HCT116 (cell line): ENCODE results near the gene LRRN3. TPM values are rescaled to one million over a fixed set of nuclear protein-coding genes. Genes with fewer than 3 reads are reported as not detected.

ENCODE experiments used
- ATAC-seq: fragments of 200-7000 bp; cut with Tn5 transposase; 2 replicates; pipeline ENCODE4 v1.9.1; 2020; ENCODE audit warnings: mild to moderate bottlenecking, moderate library complexity
- BruUV-seq: library from RNA; stranded (reverse); fragments of 400-500 nt; replicated peaks from 2 replicates; lab custom pipeline; 2021; lab: Mats Ljungman, UMichigan
- CTCF ChIA-PET: fragments of 300-600 bp; sonication (Branson Sonifier 250); formaldehyde crosslinking; loops from one replicate; lab custom pipeline; 2021; ENCODE audit warnings: antibody characterized with exemption; lab: Charles Lee
- POLR2A ChIA-PET: fragments of 300-600, 350-600 bp; sonication (Branson Sonifier 250); formaldehyde crosslinking; loops from one replicate; lab custom pipeline; 2021; ENCODE audit warnings: antibody characterized with exemption; lab: Charles Lee
- RAD21 ChIA-PET, 2 experiments: fragments of 300-600 bp; sonication (Branson Sonifier 250); formaldehyde crosslinking; loops; one replicate each; lab custom pipeline; 2023; ENCODE audit warnings: low total read pairs in 2 of 2; ENCODE audit not compliant: uncharacterized antibody in 2 of 2, unreplicated experiment in 2 of 2, low non-redundant PET in 1 of 2; lab: Charles Lee
- DNase-seq: peaks from one replicate; pipeline ENCODE4 v3.0.0-alpha.2; 2010; ENCODE audit warnings: low read depth, low spot score
- H2AFZ ChIP-seq: fragments of 200-600 bp; shearing (Covaris generic), sonication (generic); 2 replicates; pipeline ENCODE4 v1.6.1; 2017; ENCODE audit warnings: low read depth, mixed run types, mixed read lengths, antibody characterized with exemption, low read length; ENCODE audit not compliant: poor library complexity, severe bottlenecking
- H3K27ac ChIP-seq: 2 replicates; pipeline ENCODE4 v1.5.1; 2012; ENCODE audit warnings: low read depth, low read length
- H3K27me3 ChIP-seq: fragments of 200-600 bp; sonication (generic); 2 replicates; pipeline ENCODE4 v1.6.1; 2016; ENCODE audit warnings: mixed run types, low read length, mixed read lengths; ENCODE audit not compliant: insufficient read depth
- H3K36me3 ChIP-seq, 2 experiments: fragments of 200-500 bp in 1 of 2; fragments of 200-600 bp in 1 of 2; sonication (Bioruptor generic) in 1 of 2; sonication (generic) in 1 of 2; 2 replicates each; pipeline versions ENCODE4 v1.5.1 to v1.6.1; 2014 to 2016; ENCODE audit warnings: low read length in 2 of 2, inconsistent platforms in 1 of 2, mixed read lengths in 1 of 2, mixed run types in 1 of 2; ENCODE audit not compliant: insufficient read depth in 2 of 2, control insufficient read depth in 1 of 2
- H3K4me1 ChIP-seq, 2 experiments: fragments of 200-600 bp in 1 of 2; sonication (generic) in 1 of 2; 2 replicates each; pipeline versions ENCODE4 v1.5.1 to v1.6.1; 2012 to 2017; ENCODE audit warnings: low read length in 2 of 2, inconsistent platforms in 1 of 2, mild to moderate bottlenecking in 1 of 2, mixed read lengths in 1 of 2, mixed run types in 1 of 2, moderate library complexity in 1 of 2; ENCODE audit not compliant: insufficient read depth in 2 of 2, control insufficient read depth in 1 of 2
- H3K4me2 ChIP-seq: fragments of 200-600 bp; sonication (generic); 2 replicates; pipeline ENCODE4 v1.6.1; 2017; ENCODE audit warnings: mixed run types, low read length, mixed read lengths
- H3K4me3 ChIP-seq, 2 experiments: fragments of 200-600 bp in 1 of 2; sonication (generic) in 1 of 2; replicated peaks in 1 of 2; 2 replicates each; pipeline ENCODE4 v1.5.1; 2011 to 2016; ENCODE audit warnings: low read length in 2 of 2, control low read depth in 1 of 2, low read depth in 1 of 2, mild to moderate bottlenecking in 1 of 2, mixed read lengths in 1 of 2, mixed run types in 1 of 2
- H3K79me2 ChIP-seq: fragments of 200-600 bp; sonication (generic); 2 replicates; pipeline ENCODE4 v1.6.1; 2017; ENCODE audit warnings: mild to moderate bottlenecking, mixed run types, low read length, moderate library complexity, mixed read lengths; ENCODE audit not compliant: insufficient read depth
- H3K9ac ChIP-seq: fragments of 200-600 bp; sonication (generic); 2 replicates; pipeline ENCODE4 v1.6.1; 2016; ENCODE audit warnings: low read length, mixed read lengths
- H3K9me2 ChIP-seq: fragments of 200-600 bp; sonication (generic), shearing (Covaris generic); 2 replicates; pipeline ENCODE4 v1.6.1; 2017; ENCODE audit warnings: mixed run types, mild to moderate bottlenecking, moderate library complexity; ENCODE audit not compliant: insufficient read depth
- H3K9me3 ChIP-seq, 2 experiments: fragments of 200-500 bp in 1 of 2; fragments of 200-600 bp in 1 of 2; sonication (Bioruptor generic) in 1 of 2; sonication (generic) in 1 of 2; 2 replicates each; pipeline ENCODE4 v1.6.1; 2014 to 2017; ENCODE audit warnings: low read length in 2 of 2, mixed read lengths in 2 of 2, inconsistent platforms in 1 of 2, low read depth in 1 of 2, mild to moderate bottlenecking in 1 of 2, mixed run types in 1 of 2, moderate library complexity in 1 of 2; ENCODE audit not compliant: control insufficient read depth in 1 of 2, insufficient read depth in 1 of 2
- H4K20me1 ChIP-seq: fragments of 200-600 bp; sonication (generic), shearing (Covaris generic); 2 replicates; pipeline ENCODE4 v1.6.1; 2017; ENCODE audit warnings: mixed run types, mild to moderate bottlenecking, moderate library complexity; ENCODE audit not compliant: insufficient read depth
- ATF3 ChIP-seq: IDR thresholded peaks from 2 replicates; pipeline ENCODE4 v1.6.1; 2012
- CBX3 ChIP-seq: IDR thresholded peaks from 2 replicates; pipeline ENCODE4 v1.6.1; 2012; ENCODE audit warnings: low read depth
- CEBPB ChIP-seq: IDR thresholded peaks from 2 replicates; pipeline ENCODE4 v1.6.1; 2012; ENCODE audit warnings: low read depth
- CTCF ChIP-seq, 3 experiments: fragments of 200-600 bp in 1 of 3; sonication (generic) in 1 of 3; IDR thresholded peaks in 2 of 3; conservative IDR thresholded peaks in 1 of 3; 2 replicates each; pipeline ENCODE4 v1.5.1; 2012 to 2017; ENCODE audit warnings: low read depth in 2 of 3, low read length in 2 of 3, antibody characterized with exemption in 1 of 3, borderline replicate concordance in 1 of 3, control low read depth in 1 of 3, mild to moderate bottlenecking in 1 of 3, mixed read lengths in 1 of 3, mixed run types in 1 of 3, moderate library complexity in 1 of 3; ENCODE audit not compliant: insufficient read depth in 1 of 3
- EGR1 ChIP-seq: IDR thresholded peaks from 2 replicates; pipeline ENCODE4 v1.6.1; 2012; ENCODE audit warnings: low read depth
- EZH2 ChIP-seq: fragments of 200-600 bp; sonication (generic); IDR thresholded peaks from 2 replicates; pipeline ENCODE4 v1.6.1; 2017; ENCODE audit warnings: antibody characterized with exemption, mixed run types
- FOSL1 ChIP-seq: IDR thresholded peaks from 2 replicates; pipeline ENCODE4 v1.6.1; 2012; ENCODE audit warnings: low read depth
- JUND ChIP-seq: IDR thresholded peaks from 2 replicates; pipeline ENCODE4 v1.6.1; 2012
- MAX ChIP-seq: IDR thresholded peaks from 2 replicates; pipeline ENCODE4 v1.6.1; 2012
- POLR2A ChIP-seq: IDR thresholded peaks from 2 replicates; pipeline ENCODE4 v1.7.0; 2011; ENCODE audit warnings: borderline replicate concordance; ENCODE audit not compliant: insufficient read depth, insufficient read length; ENCODE audit errors: extremely low read depth
- SP1 ChIP-seq: IDR thresholded peaks from 2 replicates; pipeline ENCODE4 v1.6.1; 2012; ENCODE audit warnings: low read depth
- TCF7L2 ChIP-seq: IDR thresholded peaks from 2 replicates; pipeline ENCODE4 v1.7.0; 2011; ENCODE audit warnings: borderline replicate concordance, inconsistent platforms; ENCODE audit not compliant: insufficient read depth, insufficient read length; ENCODE audit errors: extremely low read depth
- ZBTB33 ChIP-seq: IDR thresholded peaks from 2 replicates; pipeline ENCODE4 v1.6.1; 2011; ENCODE audit warnings: mild to moderate bottlenecking, low read length, moderate library complexity; ENCODE audit not compliant: insufficient replicate concordance; ENCODE audit errors: extremely low read depth
- ZNF274 ChIP-seq: fragments of 200-500 bp; sonication (Bioruptor generic); IDR thresholded peaks from 2 replicates; pipeline ENCODE4 v1.6.1; 2014; ENCODE audit warnings: mild to moderate bottlenecking, low read depth, low read length, inconsistent platforms
- intact Hi-C: fragments of 100-400 bp; cut with micrococcal nuclease; formaldehyde crosslinking; loops from 2 replicates; pipeline ENCODE4 v1.10.0; 2022
- total RNA-seq: library from RNA; stranded (reverse); gene quantifications from one replicate; pipeline ENCODE4 v1.2.1, GENCODE V29; 2021; ENCODE audit not compliant: unreplicated experiment

The LRRN3 gene
- total RNA-seq, 1 experiment from 2014 or later = 0.07 TPM

- no TSS peak for BruUV-seq
- Histone ChIP-seq H3K9ac (no peak overlapping the region), H3K36me3 (no peaks in the 10 kb centered on the region), H3K9me2 (no peaks in the 10 kb centered on the region), H3K27me3 (no peaks in the 10 kb centered on the region), H3K9me3 (no peaks in the 10 kb centered on the region), H3K4me1 (no peaks in the 10 kb centered on the region), H3K27ac (no peak overlapping the region), H2AFZ (no peak overlapping the region), H3K4me2 (no peak overlapping the region), H3K4me3 (no peak overlapping the region), H4K20me1 (no peaks in the 10 kb centered on the region), H3K79me2 (no peaks in the 10 kb centered on the region)
- no peak for TF ChIP-seq ZBTB33
- no peak for TF ChIP-seq CEBPB
- TF ChIP-seq EZH2 = no peak
- TF ChIP-seq POLR2A = no peak
- no peak for TF ChIP-seq TCF7L2
- no peak for TF ChIP-seq SP1
- no peak for TF ChIP-seq ATF3
- ATAC-seq = no peak
- CTCF ChIA-PET = no interaction called here
- POLR2A ChIA-PET = no interaction called here
- intact Hi-C loops = no loop called here
- no peak for DNase-seq
- RAD21 ChIA-PET = no interaction called here
Observed at GRCh38 chr7:111105269-111105668, 14.3 kb downstream of the LRRN3 start.

- H3K79me2 ChIP-seq = no peaks in the 10 kb centered on the region
- BruUV-seq = no TSS peak
- no peak overlapping the region for H3K4me2 ChIP-seq
- intact Hi-C loops = no loop called here
- H4K20me1 ChIP-seq = no peaks in the 10 kb centered on the region
- H3K9me2 ChIP-seq = no peaks in the 10 kb centered on the region
- DNase-seq (no peak), ATAC-seq (no peak)
- ChIA-PET CTCF (interaction anchor here (2.1 kb wide), 1 partner anchor 8 kb away, joined by 6 read pairs; no protein-coding TSS in a partner anchor), RAD21 (no interaction called here), POLR2A (no interaction called here)
- no peak overlapping the region for H3K9ac ChIP-seq
- no peaks in the 10 kb centered on the region for H3K4me1 ChIP-seq
- no peak overlapping the region for H2AFZ ChIP-seq
- H3K4me3 ChIP-seq = no peak overlapping the region
- no peaks in the 10 kb centered on the region for H3K36me3 ChIP-seq
- no peak overlapping the region for H3K27ac ChIP-seq
- H3K27me3 ChIP-seq = no peaks in the 10 kb centered on the region
- H3K9me3 ChIP-seq = no peaks in the 10 kb centered on the region
- TF ChIP-seq MAX (no peak), TCF7L2 (no peak), POLR2A (no peak), CBX3 (no peak), CTCF (IDR thresholded peaks at IDR 0.05 in 2 of 3, conservative IDR thresholded peaks at IDR 0.05 in 1 of 3; ENCODE audit: borderline replicate concordance in 1 of 3, insufficient read depth in 1 of 3, low read depth in 2 of 3, low read length in 2 of 3) (no peak), JUND (no peak), FOSL1 (no peak), ZNF274 (no peak), SP1 (no peak), EGR1 (no peak)
Observed at GRCh38 chr7:111107579-111107978, 16.7 kb downstream of the LRRN3 start.
